Neural cell (in vitro differentiated cells): ENCODE results near the gene ACSM3.

ENCODE experiments used
- CTCF ChIP-seq: fragments of 450-650 bp; IDR thresholded peaks from 2 replicates; pipeline ENCODE4 v1.5.1; 2014; ENCODE audit warnings: antibody characterized with exemption, mild to moderate bottlenecking, moderate library complexity; ENCODE audit not compliant: poor library complexity, severe bottlenecking
- SMC3 ChIP-seq: fragments of 450-650 bp; conservative IDR thresholded peaks from 2 replicates; pipeline ENCODE4 v1.6.1; 2014; ENCODE audit warnings: antibody characterized with exemption, mild to moderate bottlenecking, moderate library complexity; ENCODE audit not compliant: poor library complexity

GRCh38 chr16:20746461-20746860, 17.4 kb upstream of the ACSM3 start:
- no peak for TF ChIP-seq SMC3
- no peak for TF ChIP-seq CTCF
